Esophagus (tissue), 2 donors: Measurements from ENCODE around the gene CD163L1. TPM values are rescaled to one million over a fixed set of nuclear protein-coding genes. Genes with fewer than 3 reads are reported as not detected.

Experiments used
- H3K27ac ChIP-seq, 2 donors: one replicate each; pipeline ENCODE4 v1.5.1; 2013; ENCODE audit warnings: low read depth in 2 of 2, mild to moderate bottlenecking in 2 of 2, inconsistent platforms in 1 of 2, low read length in 1 of 2, moderate library complexity in 1 of 2
- H3K27me3 ChIP-seq, 2 donors: one replicate each; pipeline ENCODE4 v1.6.1; 2013; ENCODE audit warnings: low read length in 2 of 2, control low read depth in 1 of 2, mild to moderate bottlenecking in 1 of 2; ENCODE audit not compliant: insufficient read depth in 2 of 2, control insufficient read depth in 1 of 2
- H3K36me3 ChIP-seq, 2 donors: one replicate each; pipeline ENCODE4 v1.6.1; 2013; ENCODE audit warnings: low read length in 1 of 2; ENCODE audit not compliant: control insufficient read depth in 2 of 2, insufficient read depth in 2 of 2
- H3K4me1 ChIP-seq, 2 donors: one replicate each; pipeline ENCODE4 v1.6.1; 2013; ENCODE audit warnings: low read length in 1 of 2; ENCODE audit not compliant: control insufficient read depth in 2 of 2, insufficient read depth in 2 of 2
- H3K4me3 ChIP-seq, 2 donors: one replicate each; pipeline ENCODE4 v1.5.1; 2013; ENCODE audit warnings: low read length in 2 of 2, mild to moderate bottlenecking in 2 of 2, low read depth in 1 of 2, moderate library complexity in 1 of 2
- H3K9me3 ChIP-seq, 2 donors: one replicate each; pipeline ENCODE4 v1.6.1; 2013; ENCODE audit warnings: mild to moderate bottlenecking in 2 of 2, low read depth in 1 of 2, low read length in 1 of 2, moderate library complexity in 1 of 2; ENCODE audit not compliant: control insufficient read depth in 2 of 2, insufficient read depth in 1 of 2
- WGBS, 2 donors: extraction: QIAGEN DNeasy Blood & Tissue Kit; methylation state at CpG; one replicate each; pipeline ENCODE4 v1.1.7; 2013; 5-methylcytosine and 5-hydroxymethylcytosine counted together
- polyA plus RNA-seq, 2 donors: library from polyadenylated mRNA; stranded (reverse); fragments of 200-250 nt; gene quantifications; one replicate each; pipeline ENCODE4 v1.2.3, GENCODE V29; 2013
- donor health status: healthy with polysubstance abuse.
- donor health status: Bipolar disorder and iron deficiency.

CD163L1 gene
- polyA plus RNA-seq, 2 donors = 0.39 to 0.88 TPM

DNA sequence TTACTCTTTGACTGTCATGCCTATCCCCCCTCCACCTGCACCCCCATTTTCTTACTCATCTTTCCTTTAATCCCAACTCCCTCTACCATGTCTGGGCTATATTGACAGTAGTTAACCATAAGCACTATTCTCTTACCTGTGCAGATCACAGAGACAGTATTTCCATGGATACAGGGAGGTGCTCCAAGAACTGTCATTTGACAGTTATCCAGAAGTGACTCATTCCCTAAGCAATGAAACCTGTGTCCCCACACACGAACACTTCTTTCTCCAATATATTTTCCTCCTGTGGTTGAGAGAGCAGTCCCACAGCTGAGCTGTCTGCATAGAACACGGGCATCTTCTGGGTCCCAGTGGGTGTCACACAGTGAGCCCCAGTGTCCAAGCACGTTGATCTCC lies 68.8 kb downstream of the CD163L1 start:
- H3K27me3 ChIP-seq = no peaks in the 10 kb centered on the region
- peaks cover 0 to 2% of the 10 kb centered on the region in 2 donors for H3K9me3 ChIP-seq
- no peak overlapping the region for H3K4me3 ChIP-seq
- H3K27ac ChIP-seq = no peak overlapping the region
- WGBS, 2 donors = 67 to 79% methylated on average over 3 of the region's 3 CpGs
- no peaks in the 10 kb centered on the region for H3K4me1 ChIP-seq
- no peaks in the 10 kb centered on the region for H3K36me3 ChIP-seq

DNA sequence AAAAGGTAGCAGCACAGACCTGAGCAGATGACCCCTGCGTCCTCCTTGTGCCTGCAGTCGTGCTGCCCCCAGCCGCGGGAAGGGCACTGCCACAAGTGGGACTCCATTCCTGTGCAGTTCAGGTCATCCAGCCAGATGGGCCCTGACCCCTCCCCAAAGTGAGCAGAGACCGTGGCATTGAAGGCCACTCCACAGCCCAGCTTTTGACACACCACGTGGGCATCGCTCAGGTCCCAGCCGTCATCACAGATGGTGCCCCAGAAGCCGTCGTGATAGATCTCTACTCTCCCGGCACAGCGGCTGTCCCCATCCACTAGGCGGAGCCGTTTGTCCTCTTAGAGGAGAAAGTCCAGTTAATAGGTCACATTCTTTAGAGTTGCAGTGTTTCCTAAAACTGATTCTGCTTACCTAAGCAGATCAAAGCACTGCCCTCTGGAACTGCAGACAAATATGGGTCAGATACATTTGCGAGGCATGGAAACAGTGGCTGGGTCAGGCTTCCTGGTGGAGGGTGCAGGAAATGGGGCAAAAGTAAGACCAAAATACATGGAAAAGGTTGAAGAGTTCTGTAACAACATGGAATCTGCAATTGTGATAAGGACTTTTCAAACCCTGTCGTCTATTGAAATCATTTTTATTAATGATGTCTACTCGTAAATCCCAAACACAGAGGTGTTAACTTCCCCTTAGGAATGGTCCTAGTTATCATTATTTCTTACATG lies 69.4 kb downstream of the CD163L1 start:
- H3K36me3 ChIP-seq = no peaks in the 10 kb centered on the region
- peaks cover 0 to 2% of the 10 kb centered on the region in 2 donors for H3K9me3 ChIP-seq
- 37 to 46% methylated on average over 17 of the region's 17 CpGs for WGBS, 2 donors
- H3K4me1 ChIP-seq = no peaks in the 10 kb centered on the region
- no peak overlapping the region for H3K4me3 ChIP-seq
- no peak overlapping the region for H3K27ac ChIP-seq
- H3K27me3 ChIP-seq = no peaks in the 10 kb centered on the region

DNA sequence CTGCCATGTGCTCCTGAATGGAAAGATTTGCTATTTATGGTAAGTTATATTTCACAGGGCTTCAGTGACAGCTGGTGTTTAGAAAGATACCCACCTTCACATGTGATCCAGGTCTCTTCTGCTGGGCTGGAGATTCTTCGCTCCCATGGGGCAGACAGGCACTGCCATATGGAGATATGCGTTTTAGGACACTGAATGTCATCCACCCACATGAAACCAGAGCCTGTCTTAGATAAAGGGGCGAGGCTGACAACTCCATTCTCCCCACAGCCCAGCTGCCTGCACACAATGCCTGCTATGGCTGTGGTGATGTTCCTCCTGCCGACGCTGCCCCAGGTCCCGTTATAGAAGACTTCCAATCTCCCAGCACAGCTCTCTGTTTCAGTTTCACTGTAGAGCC lies 70.7 kb downstream of the CD163L1 start:
- 77 to 82% methylated on average over 6 of the region's 6 CpGs for WGBS, 2 donors
- no peaks in the 10 kb centered on the region for H3K27me3 ChIP-seq
- no peak overlapping the region for H3K27ac ChIP-seq
- H3K9me3 ChIP-seq = no peaks in the 10 kb centered on the region
- no peak overlapping the region for H3K4me3 ChIP-seq
- no peaks in the 10 kb centered on the region for H3K4me1 ChIP-seq
- no peaks in the 10 kb centered on the region for H3K36me3 ChIP-seq

DNA sequence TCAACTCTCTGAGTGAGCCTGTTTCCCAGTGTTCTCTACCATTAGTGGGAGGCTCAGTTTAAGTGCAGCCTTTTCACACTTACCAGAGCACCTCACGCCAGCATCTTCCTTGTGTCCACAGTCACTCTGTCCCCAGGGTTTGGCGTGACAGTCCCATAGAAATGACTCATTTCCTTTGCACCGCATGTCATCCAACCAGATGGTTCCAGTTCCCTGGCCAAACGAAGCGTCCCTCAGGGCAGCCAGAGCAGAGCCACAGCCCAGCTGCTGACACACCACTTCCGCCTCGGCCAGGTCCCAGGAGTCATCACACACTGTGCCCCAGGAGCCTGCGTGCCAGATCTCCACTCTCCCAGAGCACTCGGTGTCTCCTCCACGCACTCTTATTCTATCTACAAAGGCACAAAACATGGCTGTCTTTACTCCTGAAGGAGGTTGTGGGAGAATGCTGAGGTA lies 74.7 kb downstream of the CD163L1 start:
- H3K36me3 ChIP-seq = no peaks in the 10 kb centered on the region
- H3K4me1 ChIP-seq = no peaks in the 10 kb centered on the region
- H3K9me3 ChIP-seq = no peaks in the 10 kb centered on the region
- H3K4me3 ChIP-seq = no peak overlapping the region
- no peaks in the 10 kb centered on the region for H3K27me3 ChIP-seq
- WGBS, 2 donors = 51 to 64% methylated on average over 10 of the region's 10 CpGs
- no peak overlapping the region for H3K27ac ChIP-seq

DNA sequence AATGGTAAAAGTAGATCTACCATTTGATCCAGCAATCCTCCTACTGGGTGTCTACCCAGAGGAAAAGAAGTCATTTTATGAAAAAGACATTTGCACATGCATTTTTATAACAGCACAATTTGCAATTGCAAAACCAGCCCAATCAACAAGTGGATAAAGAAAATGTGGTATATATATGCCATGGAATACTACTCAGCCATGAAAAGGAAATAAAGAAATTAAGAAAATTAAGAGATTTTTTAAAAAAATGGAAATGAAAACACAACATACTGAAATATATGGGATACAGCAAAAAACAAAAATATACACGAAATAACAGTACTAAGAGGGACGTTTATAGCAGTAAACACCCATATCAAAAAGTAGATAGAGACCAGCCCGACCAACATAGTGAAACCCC lies 81.2 kb downstream of the CD163L1 start:
- whole genome bisulfite sequencing, 2 donors = 78 to 82% methylated on average over 3 of the region's 3 CpGs

DNA sequence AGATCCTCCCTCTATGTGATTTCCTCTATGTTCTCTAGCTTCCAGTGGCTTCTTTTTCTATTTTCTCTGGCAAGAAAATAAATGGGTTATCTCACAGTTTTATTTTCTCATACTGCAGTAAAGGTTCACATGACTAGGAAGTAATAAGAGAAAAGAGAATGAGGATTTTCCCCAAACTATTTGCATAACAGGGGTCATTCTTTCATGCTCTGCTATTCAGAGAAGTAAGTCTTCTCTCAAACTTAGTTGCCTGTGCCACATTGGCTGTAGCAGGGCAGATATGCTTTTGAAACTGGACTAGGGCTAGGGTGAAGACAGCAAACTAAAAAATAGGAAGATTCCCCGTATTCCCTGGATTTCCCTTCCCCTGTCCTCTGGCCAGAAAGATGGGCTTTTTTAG lies 82.7 kb downstream of the CD163L1 start:
- no peaks in the 10 kb centered on the region for H3K27me3 ChIP-seq
- H3K36me3 ChIP-seq = no peaks in the 10 kb centered on the region
- 71 to 90% methylated on average over 1 of the region's 1 CpG for WGBS, 2 donors
- no peak overlapping the region for H3K4me3 ChIP-seq
- no peak overlapping the region for H3K27ac ChIP-seq
- H3K4me1 ChIP-seq = no peaks in the 10 kb centered on the region
- no peaks in the 10 kb centered on the region for H3K9me3 ChIP-seq

More for the DNA sequence above, 81.2 kb downstream of the CD163L1 start:
- Histone ChIP-seq H3K27me3 (no peaks in the 10 kb centered on the region), H3K9me3 (no peaks in the 10 kb centered on the region), H3K4me1 (no peaks in the 10 kb centered on the region), H3K27ac (no peak overlapping the region), H3K36me3 (no peaks in the 10 kb centered on the region), H3K4me3 (no peak overlapping the region)

DNA sequence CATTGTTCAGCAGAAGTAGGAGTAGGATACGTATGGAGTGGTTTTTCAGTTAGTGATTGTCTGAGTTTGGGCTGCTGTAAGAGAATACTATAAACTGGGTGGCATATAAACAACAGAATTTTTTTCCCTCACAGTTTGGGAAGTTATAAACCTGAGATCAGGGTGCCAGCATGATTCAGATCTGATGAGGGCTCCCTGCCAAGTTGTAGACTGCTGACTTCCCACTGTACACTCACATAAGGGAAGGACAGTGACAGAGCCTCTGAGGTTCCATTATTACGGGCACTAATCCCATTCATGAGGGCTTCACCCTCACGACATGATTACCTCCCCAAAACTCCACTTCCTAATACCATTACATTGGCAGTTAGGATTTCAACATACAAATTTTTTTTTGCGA lies 89.4 kb downstream of the CD163L1 start:
- no peak overlapping the region for H3K4me3 ChIP-seq
- no peak overlapping the region for H3K27ac ChIP-seq
- H3K27me3 ChIP-seq = no peaks in the 10 kb centered on the region
- no peaks in the 10 kb centered on the region for H3K36me3 ChIP-seq
- no peaks in the 10 kb centered on the region for H3K9me3 ChIP-seq
- WGBS, 2 donors = 78 to 86% methylated on average over 4 of the region's 4 CpGs
- H3K4me1 ChIP-seq = no peaks in the 10 kb centered on the region

DNA sequence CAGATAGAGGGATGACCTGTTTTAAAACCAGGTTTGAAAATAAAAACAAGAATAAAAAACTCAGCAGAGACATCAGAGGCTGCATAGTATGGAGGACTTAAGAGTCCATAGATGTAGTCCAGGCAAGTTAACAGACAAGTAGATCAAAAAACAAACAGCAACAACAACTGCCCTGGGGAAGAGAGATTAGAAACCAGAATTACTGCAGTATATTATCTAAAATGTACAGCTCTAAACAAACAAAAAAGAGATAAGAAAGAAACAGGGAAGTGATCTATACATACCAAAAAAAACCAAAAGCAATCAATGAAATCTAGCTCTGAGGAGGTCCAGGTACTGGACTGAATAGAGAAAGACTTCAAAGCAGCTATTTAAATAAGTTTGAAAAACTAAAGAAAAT lies 91.3 kb downstream of the CD163L1 start:
- H3K36me3 ChIP-seq = no peaks in the 10 kb centered on the region
- H3K27me3 ChIP-seq = no peaks in the 10 kb centered on the region
- no peaks in the 10 kb centered on the region for H3K4me1 ChIP-seq
- H3K27ac ChIP-seq = no peak overlapping the region
- H3K4me3 ChIP-seq = no peak overlapping the region
- H3K9me3 ChIP-seq = no peaks in the 10 kb centered on the region

DNA sequence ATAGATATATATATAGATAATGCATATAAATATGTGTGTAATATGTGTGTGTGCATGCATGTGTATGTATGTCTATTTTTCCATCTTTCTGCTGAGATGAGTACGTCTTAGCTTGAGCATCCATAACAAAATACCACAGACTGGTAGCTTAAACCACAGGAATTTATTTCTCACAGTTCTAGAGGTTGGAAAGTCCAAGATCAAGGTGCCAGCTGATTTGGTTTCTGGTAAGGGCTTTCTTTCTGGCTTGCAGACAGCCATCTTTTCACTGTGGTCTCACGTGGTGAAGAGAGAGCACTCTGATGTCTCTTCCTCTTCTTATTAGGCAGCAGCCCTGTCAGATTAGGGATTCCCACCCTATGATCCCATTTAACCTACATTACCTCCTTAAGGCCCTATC lies 92.8 kb downstream of the CD163L1 start:
- Histone ChIP-seq H3K4me1 (no peaks in the 10 kb centered on the region), H3K36me3 (no peaks in the 10 kb centered on the region), H3K27ac (no peak overlapping the region), H3K27me3 (no peaks in the 10 kb centered on the region), H3K4me3 (no peak overlapping the region), H3K9me3 (no peaks in the 10 kb centered on the region)
- 49 to 52% methylated on average over 2 of the region's 2 CpGs for WGBS, 2 donors

DNA sequence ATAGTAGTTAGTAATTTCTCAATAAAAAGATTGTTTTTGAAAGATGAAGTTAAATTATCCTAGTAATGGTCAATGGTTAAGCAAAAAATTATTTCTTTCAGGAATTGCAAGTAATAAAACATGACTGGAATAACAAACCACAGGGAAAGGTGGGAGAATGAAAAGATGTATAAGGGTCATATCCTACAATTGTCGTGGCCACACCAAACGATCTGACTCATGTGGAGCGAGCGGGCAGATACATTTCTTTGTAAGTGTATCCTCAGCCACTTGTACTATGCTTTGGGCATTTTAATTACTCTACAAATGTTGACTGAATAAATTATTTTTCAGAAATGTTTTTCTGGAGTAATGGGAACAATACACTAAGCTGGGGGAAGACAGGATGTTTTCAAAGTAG lies 94.5 kb downstream of the CD163L1 start:
- H3K27ac ChIP-seq = no peak overlapping the region
- H3K27me3 ChIP-seq = no peaks in the 10 kb centered on the region
- H3K36me3 ChIP-seq = no peaks in the 10 kb centered on the region
- 67 to 82% methylated on average over 4 of the region's 4 CpGs for WGBS, 2 donors
- H3K4me1 ChIP-seq = no peaks in the 10 kb centered on the region
- H3K4me3 ChIP-seq = no peak overlapping the region
- H3K9me3 ChIP-seq = peaks cover 2 to 4% of the 10 kb centered on the region in 2 donors
